Neural cell (in vitro differentiated cells): Measurements from ENCODE around the gene SH3TC2. TPM values are rescaled to one million over a fixed set of nuclear protein-coding genes. Genes with fewer than 3 reads are reported as not detected.

ENCODE experiments used
- H2AFZ ChIP-seq: fragments of 200-600, 300-800 bp; sonication (generic), shearing (Covaris generic); 2 replicates; pipeline ENCODE4 v1.6.0; 2014; ENCODE audit warnings: low read depth, mild to moderate bottlenecking, antibody characterized with exemption, low read length, moderate library complexity
- H3F3A ChIP-seq: fragments of 200-600 bp; shearing (Covaris generic); 2 replicates; pipeline ENCODE4 v1.6.1; 2016; ENCODE audit warnings: mild to moderate bottlenecking, moderate library complexity, mixed read lengths, antibody characterized with exemption, low read length; ENCODE audit not compliant: insufficient read depth, poor library complexity, severe bottlenecking
- H3K27ac ChIP-seq: fragments of 200-600, 300-800 bp; sonication (generic), shearing (Covaris generic); 2 replicates; pipeline ENCODE4 v1.5.1; 2014; ENCODE audit warnings: mild to moderate bottlenecking, low read length, moderate library complexity
- H3K27me3 ChIP-seq: fragments of 300-800, 200-600 bp; sonication (generic), shearing (Covaris generic); 2 replicates; pipeline ENCODE4 v1.6.0; 2014; ENCODE audit warnings: mild to moderate bottlenecking, low read depth, low read length, moderate library complexity; ENCODE audit not compliant: insufficient read depth
- H3K36me3 ChIP-seq: fragments of 300-800, 200-600 bp; sonication (generic), shearing (Covaris generic); 2 replicates; pipeline ENCODE4 v1.5.1; 2014; ENCODE audit warnings: mild to moderate bottlenecking, antibody characterized with exemption, low read length, moderate library complexity; ENCODE audit not compliant: insufficient read depth
- H3K4me2 ChIP-seq: fragments of 300-800, 200-600 bp; sonication (generic), shearing (Covaris generic); 2 replicates; pipeline ENCODE4 v1.6.0; 2014; ENCODE audit warnings: mild to moderate bottlenecking, low read length
- H3K4me3 ChIP-seq: fragments of 300-800, 200-600 bp; sonication (generic), shearing (Covaris generic); 2 replicates; pipeline ENCODE4 v1.5.1; 2014; ENCODE audit warnings: mild to moderate bottlenecking, low read length, moderate library complexity
- H3K79me2 ChIP-seq: fragments of 200-600 bp; shearing (Covaris generic); replicated peaks from 2 replicates; pipeline ENCODE4 v1.6.0; 2014; ENCODE audit warnings: mild to moderate bottlenecking, low read length, moderate library complexity; ENCODE audit not compliant: insufficient read depth
- H3K9ac ChIP-seq: fragments of 300-800, 200-600 bp; sonication (generic), shearing (Covaris generic); 2 replicates; pipeline ENCODE4 v1.6.1; 2016; ENCODE audit warnings: mild to moderate bottlenecking, low read length, mixed read lengths
- H3K9me2 ChIP-seq: fragments of 200-600 bp; shearing (Covaris generic); 2 replicates; pipeline ENCODE4 v1.6.1; 2016; ENCODE audit warnings: mild to moderate bottlenecking, low read length, mixed read lengths; ENCODE audit not compliant: insufficient read depth
- H3K9me3 ChIP-seq: fragments of 200-600, 300-800 bp; sonication (generic), shearing (Covaris generic); 2 replicates; pipeline ENCODE4 v1.6.1; 2016; ENCODE audit warnings: mild to moderate bottlenecking, mixed run types, low read length, moderate library complexity, mixed read lengths
- H4K20me1 ChIP-seq: fragments of 200-600 bp; shearing (Covaris generic); 2 replicates; pipeline ENCODE4 v1.6.1; 2016; ENCODE audit warnings: mild to moderate bottlenecking, mixed run types; ENCODE audit not compliant: insufficient read depth
- CTCF ChIP-seq: fragments of 450-650 bp; IDR thresholded peaks from 2 replicates; pipeline ENCODE4 v1.5.1; 2014; ENCODE audit warnings: antibody characterized with exemption, mild to moderate bottlenecking, moderate library complexity; ENCODE audit not compliant: poor library complexity, severe bottlenecking
- EP300 ChIP-seq: fragments of 450-650 bp; conservative IDR thresholded peaks from 2 replicates; pipeline ENCODE4 v1.6.1; 2014; ENCODE audit warnings: antibody characterized with exemption, mild to moderate bottlenecking, moderate library complexity; ENCODE audit not compliant: poor library complexity, severe bottlenecking
- EZH2 ChIP-seq: fragments of 200-600, 300-800 bp; shearing (Covaris generic), sonication (generic); IDR thresholded peaks from 2 replicates; pipeline ENCODE4 v1.6.1; 2014; ENCODE audit warnings: antibody characterized with exemption, low read length, borderline replicate concordance, mild to moderate bottlenecking; ENCODE audit not compliant: insufficient read depth, poor library complexity, severe bottlenecking
- MXI1 ChIP-seq: fragments of 450-650 bp; conservative IDR thresholded peaks from 2 replicates; pipeline ENCODE4 v1.6.1; 2014; ENCODE audit warnings: antibody characterized with exemption, mild to moderate bottlenecking; ENCODE audit not compliant: poor library complexity, severe bottlenecking
- POLR2AphosphoS5 ChIP-seq: IDR thresholded peaks from 2 replicates; pipeline ENCODE4 v1.6.1; 2012
- RAD21 ChIP-seq: fragments of 450-650 bp; conservative IDR thresholded peaks from 2 replicates; pipeline ENCODE4 v1.6.1; 2014; ENCODE audit warnings: antibody characterized with exemption, mild to moderate bottlenecking, moderate library complexity
- REST ChIP-seq: IDR thresholded peaks from 2 replicates; pipeline ENCODE4 v1.6.1; 2012; ENCODE audit warnings: borderline replicate concordance
- SMC3 ChIP-seq: fragments of 450-650 bp; conservative IDR thresholded peaks from 2 replicates; pipeline ENCODE4 v1.6.1; 2014; ENCODE audit warnings: antibody characterized with exemption, mild to moderate bottlenecking, moderate library complexity; ENCODE audit not compliant: poor library complexity
- TAF1 ChIP-seq: IDR thresholded peaks from 2 replicates; pipeline ENCODE4 v1.6.1; 2012; ENCODE audit warnings: low read depth
- polyA plus RNA-seq: library from polyadenylated mRNA; depleted of rRNA; stranded (reverse); fragments of >200 nt; gene quantifications from 2 replicates; pipeline ENCODE4 v1.2.3, GENCODE V29; 2014

Gene SH3TC2
- polyA plus RNA-seq, 1 donor from 2014 or later: not detected

- H4K20me1 ChIP-seq: no peaks in the 10 kb centered on the region
- no peak overlapping the region for H3K4me3 ChIP-seq
- H2AFZ ChIP-seq: no peak overlapping the region
- no peak overlapping the region for H3K9ac ChIP-seq
- no peaks in the 10 kb centered on the region for H3K27me3 ChIP-seq
- no peaks in the 10 kb centered on the region for H3K9me3 ChIP-seq
- no peak for TF ChIP-seq EP300
- TF ChIP-seq TAF1: no peak
- TF ChIP-seq EZH2: no peak
- no peak for TF ChIP-seq REST
- no peak for TF ChIP-seq MXI1
- TF ChIP-seq CTCF: no peak
- no peak for TF ChIP-seq RAD21
- no peak for TF ChIP-seq SMC3
- no peak for TF ChIP-seq POLR2AphosphoS5
- H3K79me2 ChIP-seq: no peaks in the 10 kb centered on the region
- no peaks in the 10 kb centered on the region for H3K9me2 ChIP-seq
- no peak overlapping the region for H3K27ac ChIP-seq
- H3K36me3 ChIP-seq: no peaks in the 10 kb centered on the region
- no peaks in the 10 kb centered on the region for H3F3A ChIP-seq
- H3K4me2 ChIP-seq: no peak overlapping the region
Observed at GRCh38 chr5:149014571-149015031, 48.3 kb downstream of the SH3TC2 start.

GRCh38 chr5:149013796-149014195 lies 49.1 kb downstream of the SH3TC2 start:
- no peak overlapping the region for H2AFZ ChIP-seq
- H3K4me3 ChIP-seq: no peak overlapping the region
- H3K79me2 ChIP-seq: no peaks in the 10 kb centered on the region
- H3K9ac ChIP-seq: no peak overlapping the region
- H3K9me2 ChIP-seq: no peaks in the 10 kb centered on the region
- no peaks in the 10 kb centered on the region for H3F3A ChIP-seq
- H3K27me3 ChIP-seq: no peaks in the 10 kb centered on the region
- no peaks in the 10 kb centered on the region for H4K20me1 ChIP-seq
- no peaks in the 10 kb centered on the region for H3K9me3 ChIP-seq
- no peak overlapping the region for H3K4me2 ChIP-seq
- H3K36me3 ChIP-seq: no peaks in the 10 kb centered on the region
- H3K27ac ChIP-seq: no peak overlapping the region
- TF ChIP-seq EZH2 (no peak), REST (no peak), TAF1 (no peak), MXI1 (no peak), CTCF (no peak), POLR2AphosphoS5 (no peak)
